Measurements from ENCODE around the gene LGR4. TPM values are rescaled to one million over a fixed set of nuclear protein-coding genes. Genes with fewer than 3 reads are reported as not detected.

The LGR4 gene
- total RNA-seq, 1 experiment from 2014 or later, result 59.8 TPM

DNA sequence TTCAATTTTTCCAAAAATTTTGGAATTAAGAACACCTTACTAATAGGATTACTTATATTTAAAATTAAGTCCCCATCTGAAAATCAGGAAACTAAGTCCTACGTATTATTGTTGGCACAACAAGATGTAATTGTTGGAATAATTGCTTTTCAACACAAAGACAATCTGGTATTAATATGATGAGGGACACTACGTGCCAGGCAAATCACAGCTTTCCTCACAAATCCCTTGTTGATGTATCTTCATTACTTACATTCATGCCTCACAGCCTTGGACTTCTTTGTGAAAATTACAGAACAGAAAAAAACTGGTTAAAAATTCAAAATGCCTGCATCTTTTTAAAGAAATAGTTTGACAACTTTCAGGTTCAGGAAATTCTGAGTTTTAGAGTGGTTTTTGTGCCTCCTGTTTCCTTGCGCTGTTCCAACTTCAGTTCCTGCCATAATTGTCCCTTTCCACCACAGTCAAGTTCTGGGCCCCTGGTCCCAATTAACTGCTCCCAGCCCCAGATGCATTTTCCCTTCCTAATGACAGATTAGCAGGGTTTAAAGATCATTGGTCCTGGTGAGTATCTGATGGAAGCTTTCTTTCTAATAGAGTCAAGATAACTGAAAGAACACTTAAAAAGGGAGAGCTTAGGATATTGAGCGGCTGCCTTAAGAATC lies 86.3 kb downstream of the LGR4 start:
- DNase-seq (ENCODE audit: extremely low read depth, low read depth), result no peak

GRCh38 chr11:27385245-27385644 lies 87.3 kb downstream of the LGR4 start:
- no peak for DNase-seq (ENCODE audit: extremely low read depth, low read depth)

DNA sequence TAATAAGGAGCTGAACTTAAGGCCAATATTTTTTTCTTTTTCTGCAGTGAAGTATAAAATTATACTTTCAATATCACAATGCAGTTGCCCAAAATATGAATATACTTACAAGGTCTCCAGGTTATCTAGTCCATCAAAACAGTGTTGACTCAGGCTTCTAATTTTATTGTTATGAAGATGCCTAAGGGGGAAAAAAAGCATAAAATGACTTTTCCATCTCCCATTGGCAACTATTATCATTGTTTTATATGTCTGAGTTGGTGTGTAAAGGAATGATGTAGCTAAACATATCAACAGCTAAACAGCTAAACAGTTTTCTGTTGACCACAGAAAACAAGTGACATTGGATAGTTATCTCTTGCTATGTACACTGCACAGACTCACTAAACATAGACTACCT lies 88.4 kb downstream of the LGR4 start:
- DNase-seq (ENCODE audit: extremely low read depth, low read depth), result no peak

GRCh38 chr11:27383645-27384044 lies 88.9 kb downstream of the LGR4 start:
- DNase-seq (ENCODE audit: extremely low read depth, low read depth), result no peak

GRCh38 chr11:27381238-27381666 lies 91.3 kb downstream of the LGR4 start:
- DNase-seq (ENCODE audit: extremely low read depth, low read depth), result no peak

DNA sequence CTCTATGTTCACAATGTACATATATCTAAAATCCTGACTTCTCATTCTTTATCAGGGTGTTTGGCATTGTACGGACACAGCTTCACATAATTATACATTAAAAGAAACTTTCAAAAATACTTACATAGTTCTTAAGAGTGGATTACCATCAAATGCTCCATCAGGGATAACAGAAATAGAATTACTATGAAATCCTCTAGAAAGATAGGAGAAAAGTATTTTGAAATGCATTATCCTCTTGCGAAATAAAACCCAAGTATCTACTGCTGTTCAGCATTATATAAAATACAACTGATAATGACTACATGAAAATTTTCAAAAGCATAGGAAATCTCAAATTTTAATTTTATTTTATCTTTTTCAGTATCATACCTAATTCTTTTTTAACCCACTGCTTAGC lies 91.8 kb downstream of the LGR4 start:
- DNase-seq (ENCODE audit: extremely low read depth, low read depth), result no peak

GRCh38 chr11:27379449-27379848 lies 93.1 kb downstream of the LGR4 start:
- DNase-seq (ENCODE audit: extremely low read depth, low read depth), result no peak

GRCh38 chr11:27375370-27375769 lies 97.2 kb downstream of the LGR4 start:
- DNase-seq (ENCODE audit: extremely low read depth, low read depth), result no peak

GRCh38 chr11:27373856-27374602 lies 98.6 kb downstream of the LGR4 start:
- DNase-seq (ENCODE audit: extremely low read depth, low read depth), result no peak

DNA sequence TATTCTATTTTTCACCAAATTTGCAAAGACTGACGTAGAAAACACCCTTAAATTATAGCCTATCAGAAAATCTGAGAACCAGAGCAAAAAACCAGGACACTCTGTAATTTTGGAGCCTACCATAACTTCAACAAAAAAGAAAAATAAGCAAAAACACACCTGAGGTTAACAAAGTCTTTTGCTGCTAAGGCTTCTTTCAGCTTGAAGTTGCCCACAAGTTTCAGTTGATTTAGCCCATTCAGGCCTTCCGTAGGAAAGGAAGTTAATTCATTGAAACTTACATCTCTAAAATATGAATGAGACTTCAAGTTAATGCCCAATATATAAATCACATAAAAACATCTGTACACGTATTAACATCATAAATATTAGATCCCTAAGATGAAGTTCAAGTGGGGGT lies 99.2 kb downstream of the LGR4 start:
- no peak for DNase-seq (ENCODE audit: extremely low read depth, low read depth)

DNA sequence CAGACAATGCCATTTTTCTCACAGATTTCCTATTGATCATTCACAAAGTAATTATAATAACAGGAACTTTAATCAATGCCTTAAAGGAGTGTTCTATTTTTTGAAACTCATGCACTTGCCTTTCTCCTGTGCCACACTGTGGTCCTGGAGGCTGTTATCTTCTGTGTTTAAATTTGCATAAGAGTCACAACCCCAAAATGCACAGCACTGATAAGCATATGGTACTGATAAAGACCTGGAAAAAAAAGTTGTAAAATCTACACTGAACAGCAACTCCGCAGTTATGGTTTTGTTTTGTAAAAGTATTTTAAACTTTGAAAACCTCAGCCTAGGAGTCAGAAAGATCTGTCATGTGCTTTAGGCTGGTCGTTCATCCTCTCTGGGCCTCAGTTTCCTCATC lies 100.4 kb downstream of the LGR4 start:
- no peak for DNase-seq (ENCODE audit: extremely low read depth, low read depth)

GRCh38 chr11:27371489-27371888 lies 101.1 kb downstream of the LGR4 start:
- no peak for DNase-seq (ENCODE audit: extremely low read depth, low read depth)

DNA sequence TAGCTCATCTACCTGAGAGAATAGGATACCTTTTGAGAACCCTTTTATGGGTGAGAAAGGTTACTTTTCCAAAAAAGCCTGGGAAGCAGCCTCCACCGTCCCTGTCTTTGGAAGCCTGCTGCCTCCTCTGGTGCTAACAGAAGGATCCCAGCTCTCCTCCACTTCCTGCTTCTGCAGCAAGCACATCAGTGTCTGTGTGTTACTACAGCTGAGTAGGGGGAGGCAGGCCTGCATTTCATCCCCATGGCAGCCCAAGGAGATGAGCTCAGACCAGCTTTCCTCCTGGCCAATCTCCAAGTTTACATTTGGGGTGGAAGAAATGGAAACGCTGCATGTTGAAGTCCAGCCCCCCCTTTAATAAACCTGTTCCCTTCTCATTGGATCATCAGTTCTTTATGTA lies 102.2 kb downstream of the LGR4 start:
- DNase-seq (ENCODE audit: extremely low read depth, low read depth), result no peak

- DNase-seq (ENCODE audit: extremely low read depth, low read depth), result no peak
These were observed 104.7 kb downstream of the LGR4 start for GRCh38 chr11:27367881-27368280.

DNA sequence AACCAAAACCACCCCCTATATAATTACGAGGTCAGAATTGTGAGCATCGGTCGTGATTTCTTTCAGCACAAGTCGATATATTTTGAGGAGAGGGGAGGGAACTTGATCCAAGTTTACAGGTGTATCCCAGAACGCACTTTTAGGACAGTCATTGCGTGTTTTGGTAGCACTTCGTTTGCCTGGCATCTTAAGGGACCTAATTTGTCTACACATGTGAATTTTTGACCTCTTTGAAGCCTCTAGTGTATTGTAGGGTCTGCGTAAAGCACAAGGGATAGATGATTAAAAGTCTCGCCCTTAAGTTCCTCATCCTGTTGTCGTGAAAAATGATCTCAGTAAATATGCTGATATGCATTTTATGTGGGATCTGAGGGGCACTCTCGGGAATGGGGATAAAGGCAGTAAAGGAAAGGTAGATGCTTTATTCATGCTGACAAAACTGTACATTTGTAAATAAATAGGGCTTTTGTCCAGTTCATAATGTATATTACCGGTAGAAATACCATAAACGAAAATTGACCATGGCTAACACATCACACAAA lies 108.9 kb downstream of the LGR4 start:
- DNase-seq (ENCODE audit: extremely low read depth, low read depth), result no peak

GRCh38 chr11:27362749-27363575 lies 109.6 kb downstream of the LGR4 start, which contains the start of gene CCDC34:
Gene CCDC34 (minus strand): TSS chr11:27363215. CDS start chr11:27363194, 21 bp downstream.
- peak; percentile 80 for DNase-seq (ENCODE audit: extremely low read depth, low read depth)

- DNase-seq (ENCODE audit: extremely low read depth, low read depth), result no peak
These were observed 110.8 kb downstream of the LGR4 start for GRCh38 chr11:27361649-27362431.

- no peak for DNase-seq (ENCODE audit: extremely low read depth, low read depth)
These were observed 114.3 kb downstream of the LGR4 start for GRCh38 chr11:27358296-27358695.

- no peak for DNase-seq (ENCODE audit: extremely low read depth, low read depth)
These were observed 115.3 kb downstream of the LGR4 start for GRCh38 chr11:27357250-27357649.

DNA sequence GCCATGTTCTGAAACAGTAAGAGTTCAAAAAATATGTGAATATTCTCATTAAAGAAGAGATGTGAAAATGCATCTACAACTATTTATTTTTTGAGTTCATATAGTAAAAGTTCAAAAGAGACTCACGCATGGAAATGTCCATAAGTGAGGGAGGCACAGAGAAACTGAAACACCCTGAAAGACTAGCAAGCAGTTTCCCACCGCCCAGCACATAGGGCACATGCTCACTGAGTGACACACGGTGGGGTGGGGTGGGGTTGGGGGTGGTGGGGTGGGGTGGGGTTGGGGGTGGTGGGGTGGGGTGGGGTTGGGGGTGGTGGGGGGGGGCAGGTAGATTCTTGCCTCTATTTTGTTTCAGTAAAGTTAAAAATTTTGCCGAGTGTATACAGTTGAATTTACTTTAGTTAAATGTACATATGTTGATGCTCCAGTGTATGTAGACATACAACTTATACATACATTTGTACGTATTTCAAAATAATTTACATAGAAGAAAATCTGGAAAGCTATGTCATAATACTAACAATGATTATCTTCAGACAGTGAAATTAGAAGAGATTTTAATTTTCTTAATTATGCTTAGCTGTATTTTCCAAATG lies 115.9 kb downstream of the LGR4 start:
- DNase-seq (ENCODE audit: extremely low read depth, low read depth), result no peak

Data from NCI-H460 (cell line).